SK-N-SH (cell line): Measurements from ENCODE around the gene KRTAP16-1.

Experiments used
- EZH2phosphoT487 ChIP-seq: fragments of 200-600 bp; sonication (generic); IDR thresholded peaks from 2 replicates; pipeline ENCODE4 v1.6.1; 2017; ENCODE audit warnings: low read depth, mixed run types, mild to moderate bottlenecking, antibody characterized with exemption, moderate library complexity, borderline replicate concordance
- POLR2AphosphoS5 ChIP-seq: IDR thresholded peaks from 2 replicates; pipeline ENCODE4 v1.6.1; 2012; ENCODE audit warnings: low read depth, low read length
- SMC3 ChIP-seq: IDR thresholded peaks from 2 replicates; pipeline ENCODE4 v1.6.1; 2012; ENCODE audit warnings: low read depth, low read length, improper control_type of control experiment
- TAF1 ChIP-seq: IDR thresholded peaks from 2 replicates; pipeline ENCODE4 v1.6.1; 2012; ENCODE audit warnings: low read depth, mild to moderate bottlenecking, low read length, moderate library complexity, borderline replicate concordance
- YY1 ChIP-seq: IDR thresholded peaks from 2 replicates; pipeline ENCODE4 v1.4.0; 2012; ENCODE audit warnings: low read depth, mild to moderate bottlenecking
- TF ChIP-seq, protein P1 (sequence below): fragments of 200-600 bp; sonication (generic); IDR thresholded peaks from 2 replicates; pipeline ENCODE4 v1.6.1; 2017; ENCODE audit warnings: antibody characterized with exemption, mild to moderate bottlenecking, moderate library complexity
- TF ChIP-seq, protein P2 (sequence below): fragments of 150-350 bp; IDR thresholded peaks from 2 replicates; pipeline ENCODE4 v1.6.1; 2017; ENCODE audit warnings: antibody characterized with exemption, low read length, low read depth, borderline replicate concordance

GRCh38 chr17:41284546-41284945, 24.6 kb downstream of the KRTAP16-1 start:
- TF ChIP-seq, protein P1, sequence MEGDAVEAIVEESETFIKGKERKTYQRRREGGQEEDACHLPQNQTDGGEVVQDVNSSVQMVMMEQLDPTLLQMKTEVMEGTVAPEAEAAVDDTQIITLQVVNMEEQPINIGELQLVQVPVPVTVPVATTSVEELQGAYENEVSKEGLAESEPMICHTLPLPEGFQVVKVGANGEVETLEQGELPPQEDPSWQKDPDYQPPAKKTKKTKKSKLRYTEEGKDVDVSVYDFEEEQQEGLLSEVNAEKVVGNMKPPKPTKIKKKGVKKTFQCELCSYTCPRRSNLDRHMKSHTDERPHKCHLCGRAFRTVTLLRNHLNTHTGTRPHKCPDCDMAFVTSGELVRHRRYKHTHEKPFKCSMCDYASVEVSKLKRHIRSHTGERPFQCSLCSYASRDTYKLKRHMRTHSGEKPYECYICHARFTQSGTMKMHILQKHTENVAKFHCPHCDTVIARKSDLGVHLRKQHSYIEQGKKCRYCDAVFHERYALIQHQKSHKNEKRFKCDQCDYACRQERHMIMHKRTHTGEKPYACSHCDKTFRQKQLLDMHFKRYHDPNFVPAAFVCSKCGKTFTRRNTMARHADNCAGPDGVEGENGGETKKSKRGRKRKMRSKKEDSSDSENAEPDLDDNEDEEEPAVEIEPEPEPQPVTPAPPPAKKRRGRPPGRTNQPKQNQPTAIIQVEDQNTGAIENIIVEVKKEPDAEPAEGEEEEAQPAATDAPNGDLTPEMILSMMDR = no peak
- TF ChIP-seq SMC3 = no peak
- no peak for TF ChIP-seq TAF1
- TF ChIP-seq, protein P2, sequence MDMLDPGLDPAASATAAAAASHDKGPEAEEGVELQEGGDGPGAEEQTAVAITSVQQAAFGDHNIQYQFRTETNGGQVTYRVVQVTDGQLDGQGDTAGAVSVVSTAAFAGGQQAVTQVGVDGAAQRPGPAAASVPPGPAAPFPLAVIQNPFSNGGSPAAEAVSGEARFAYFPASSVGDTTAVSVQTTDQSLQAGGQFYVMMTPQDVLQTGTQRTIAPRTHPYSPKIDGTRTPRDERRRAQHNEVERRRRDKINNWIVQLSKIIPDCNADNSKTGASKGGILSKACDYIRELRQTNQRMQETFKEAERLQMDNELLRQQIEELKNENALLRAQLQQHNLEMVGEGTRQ = no peak
- TF ChIP-seq YY1 = no peak
- no peak for TF ChIP-seq EZH2phosphoT487
- TF ChIP-seq POLR2AphosphoS5 = no peak
